Tongue (tissue), 2 donors: ENCODE data around the gene ZBTB20. TPM values are rescaled to one million over a fixed set of nuclear protein-coding genes. Genes with fewer than 3 reads are reported as not detected.

Experiments
- DNase-seq: peaks from one replicate; pipeline ENCODE4 v3.0.0-alpha.2; 2015
- total RNA-seq: library from RNA; depleted of rRNA; stranded (reverse); fragments of >200 nt; gene quantifications from one replicate; pipeline ENCODE4 v1.2.3, GENCODE V29; 2014

Gene ZBTB20
- total RNA-seq, 1 donor from 2014 or later, result 79.5 TPM

DNA sequence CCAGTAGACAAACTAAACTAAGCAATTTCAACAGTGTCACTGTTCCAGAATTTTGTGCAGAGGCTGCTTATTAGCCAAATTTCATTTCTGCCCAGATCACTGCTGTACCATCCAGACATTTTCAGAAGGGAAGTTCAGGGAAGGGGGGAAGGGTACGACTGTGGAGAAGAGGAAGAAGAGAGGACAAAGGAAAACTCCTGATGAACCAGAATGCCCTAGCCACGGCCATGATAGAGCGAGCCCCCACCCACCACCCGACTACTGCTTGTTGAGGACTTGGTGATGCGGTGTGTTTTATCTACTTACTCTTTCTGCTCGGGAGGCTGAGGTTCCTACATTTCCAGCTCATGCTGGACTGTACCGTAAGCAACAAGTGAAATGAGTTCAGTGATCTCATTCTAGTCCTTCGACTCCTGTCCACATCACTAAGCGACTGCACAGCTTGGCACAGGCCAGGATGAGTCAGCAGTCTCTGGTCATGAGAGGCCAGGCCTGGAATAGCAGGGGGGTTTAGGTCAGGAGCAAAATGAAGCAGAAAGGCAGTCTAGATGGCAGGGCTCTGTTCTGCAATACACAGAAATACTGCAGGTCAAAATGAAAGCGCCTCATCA, 522.4 kb downstream of the ZBTB20 start:
- peak; percentile 76 for DNase-seq

DNA sequence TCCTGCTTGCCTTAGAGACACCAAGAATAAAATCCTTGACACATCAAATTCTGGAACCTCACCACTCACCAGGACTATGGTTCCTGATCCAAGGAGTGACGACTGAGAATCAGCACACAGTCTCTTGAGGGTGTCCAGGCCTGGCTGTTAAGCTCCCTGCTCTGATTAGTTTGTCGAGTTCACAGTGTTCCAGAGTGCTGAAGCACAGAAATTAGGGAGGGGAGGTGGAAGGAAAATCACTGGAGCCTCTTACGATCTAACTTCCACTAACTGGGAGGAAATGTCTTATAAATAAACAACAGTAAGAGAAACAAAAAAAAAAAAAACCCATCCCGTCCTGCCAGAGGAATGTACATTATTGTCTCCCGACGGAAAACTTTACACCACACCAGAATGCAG, 523.0 kb downstream of the ZBTB20 start:
- DNase-seq, result peak; percentile 63

DNA sequence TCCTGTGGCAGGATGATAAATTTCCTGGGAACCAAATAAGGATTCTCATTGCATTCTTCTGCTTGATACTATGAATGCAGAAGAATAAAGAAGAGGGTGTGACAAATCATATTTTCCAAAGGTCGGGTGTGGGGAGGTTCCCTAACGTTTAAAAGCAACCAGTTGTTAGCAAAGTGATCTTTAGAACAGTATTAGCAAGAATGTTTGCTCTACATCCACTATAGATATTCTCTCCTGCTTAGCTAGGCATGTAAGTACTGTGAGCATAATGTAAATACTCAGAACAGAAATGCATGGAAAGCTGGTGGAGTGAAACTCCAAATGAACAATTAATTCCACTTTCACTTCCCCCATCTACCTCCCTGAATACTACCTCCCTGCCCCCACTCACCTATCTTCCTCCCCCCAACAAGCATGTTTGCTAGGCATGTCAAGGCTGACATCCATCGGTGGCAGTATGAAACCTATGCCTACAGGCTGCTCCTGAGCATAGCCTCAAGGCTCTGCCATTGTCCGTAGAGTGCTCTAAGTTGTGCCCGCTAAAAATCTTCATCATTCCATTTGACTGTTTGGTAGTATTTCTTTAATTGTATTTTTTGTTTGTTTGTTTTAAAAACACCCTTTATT, 523.6 kb downstream of the ZBTB20 start:
- DNase-seq, result no peak

DNA sequence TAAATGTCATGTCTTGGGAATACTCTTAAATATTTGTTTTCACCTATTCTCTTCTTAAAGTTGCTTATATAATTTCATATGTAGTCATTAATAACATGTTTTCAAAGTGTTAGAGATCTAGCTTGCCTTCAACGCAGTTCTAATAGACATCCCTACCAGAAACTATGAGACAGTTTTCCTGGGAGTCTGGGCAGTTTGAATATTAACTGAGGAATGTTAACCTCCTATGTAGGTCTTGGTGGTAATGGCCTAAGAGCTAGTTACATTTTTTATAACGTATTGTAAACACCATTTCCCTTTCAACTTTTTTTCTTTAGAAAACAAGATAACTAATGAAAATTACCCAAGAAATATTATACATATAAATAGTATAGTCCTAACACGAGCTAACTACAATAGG, 525.1 kb downstream of the ZBTB20 start:
- DNase-seq, result no peak

DNA sequence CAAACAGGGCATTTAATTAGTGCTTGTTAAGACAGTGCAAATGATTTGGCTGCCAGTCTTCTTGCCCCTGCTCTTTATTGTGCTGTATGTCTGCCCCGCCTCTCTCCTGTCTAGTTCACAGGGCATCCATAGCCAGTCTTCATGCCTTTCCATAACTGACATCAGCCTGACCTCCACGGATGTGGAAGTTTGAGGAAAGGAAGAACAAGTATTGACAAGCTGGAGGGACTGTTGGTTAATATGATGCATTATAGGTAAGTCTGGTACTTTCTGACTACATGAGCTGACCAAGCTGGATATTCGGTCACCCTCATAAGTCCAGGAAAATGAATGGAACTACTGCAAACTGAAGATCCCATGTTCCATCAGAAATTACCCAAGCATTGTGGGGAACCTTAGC, 527.3 kb downstream of the ZBTB20 start:
- no peak for DNase-seq

DNA sequence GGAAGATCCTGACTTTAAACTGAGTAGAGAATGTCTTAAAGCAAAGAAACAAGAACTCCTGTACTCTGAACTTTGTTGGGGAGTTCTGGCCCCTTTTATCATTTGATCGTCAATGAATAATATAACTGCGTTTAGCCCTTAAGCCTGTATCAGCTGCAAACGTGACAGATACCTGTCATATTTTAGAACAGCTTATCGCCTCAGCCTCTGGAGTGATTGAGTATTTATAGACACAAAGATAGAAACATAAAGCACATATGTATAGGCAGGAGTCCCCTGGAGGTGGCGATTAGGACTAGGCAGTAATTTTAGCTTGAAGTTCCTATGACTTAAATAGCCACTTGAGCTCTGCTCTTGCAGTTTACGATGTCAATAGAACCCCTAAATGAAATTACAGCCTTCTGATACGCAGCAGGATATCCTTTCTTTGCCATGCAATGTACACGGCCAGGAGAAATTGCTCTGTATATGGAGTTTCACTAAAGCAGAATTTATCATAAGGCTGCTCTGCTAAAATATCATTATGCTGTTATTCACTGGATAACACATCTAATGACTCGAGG, 531.5 kb downstream of the ZBTB20 start:
- DNase-seq, result no peak

DNA sequence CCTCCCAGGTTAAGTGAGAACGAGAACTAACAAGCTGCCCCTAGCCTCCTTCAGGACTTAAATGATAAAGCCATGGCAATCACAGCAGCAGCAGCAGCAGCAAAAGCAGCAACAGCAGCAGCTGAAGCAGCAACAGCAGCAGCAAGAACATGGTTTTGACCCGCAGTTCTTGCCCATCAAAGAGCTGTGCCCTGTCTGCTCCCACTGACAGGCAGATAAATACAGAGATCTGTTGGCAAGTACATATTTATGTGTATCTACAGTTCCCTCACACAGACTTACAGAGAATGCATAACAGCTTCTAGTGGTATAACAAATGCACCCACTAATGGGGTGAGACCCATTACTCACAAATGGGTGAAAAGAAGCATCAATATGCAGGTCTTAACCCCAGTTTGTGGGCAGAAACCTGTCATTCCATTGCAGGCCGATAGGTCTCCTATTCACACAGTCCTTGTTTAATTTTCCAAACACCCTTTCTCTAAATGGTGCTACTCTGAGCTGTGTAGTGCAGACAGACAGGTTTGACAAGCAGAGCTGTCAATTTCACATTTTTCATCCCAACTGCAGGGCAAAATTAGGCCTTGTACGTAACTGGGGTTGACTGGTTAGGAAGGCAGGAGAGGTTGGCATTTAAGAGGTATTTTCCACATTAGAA, 537.0 kb downstream of the ZBTB20 start:
- DNase-seq, result no peak

DNA sequence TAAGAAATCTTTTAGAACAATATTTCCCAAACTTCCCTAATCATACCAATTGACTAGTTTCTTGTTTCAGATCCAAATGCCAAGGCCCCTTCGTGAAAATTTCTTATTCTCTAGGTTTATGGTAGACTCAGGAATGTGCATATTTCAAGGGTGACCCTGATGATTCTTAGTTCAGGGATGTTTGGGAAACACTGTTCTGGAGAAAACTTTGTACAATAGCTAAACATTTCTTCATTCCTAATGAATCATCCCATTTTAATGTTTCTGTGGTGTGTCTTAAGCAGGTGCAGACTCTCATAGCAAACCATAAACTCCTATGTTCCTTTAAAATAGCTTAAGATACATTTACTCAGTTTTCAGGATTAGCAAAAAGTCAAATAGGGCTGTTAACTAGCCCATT, 538.8 kb downstream of the ZBTB20 start:
- DNase-seq, result no peak

DNA sequence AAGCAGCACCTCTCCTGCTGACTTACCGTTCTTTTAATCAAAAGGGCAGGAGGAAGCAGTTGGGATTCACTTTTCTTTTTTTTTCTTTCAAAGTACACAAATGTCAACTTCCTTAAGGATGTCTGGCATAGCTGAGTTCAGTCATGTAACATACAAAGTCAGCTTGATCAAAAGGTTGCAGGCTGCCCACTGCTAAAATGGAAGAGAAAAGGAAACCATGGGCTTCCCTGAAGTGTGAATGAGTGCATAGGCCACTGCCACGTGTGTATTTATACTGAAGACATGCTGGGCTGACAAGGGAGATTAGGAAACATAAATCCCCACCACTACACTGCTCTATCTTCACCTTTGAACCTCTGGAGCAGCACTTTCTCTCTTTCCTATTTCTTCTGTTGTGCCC, 540.8 kb downstream of the ZBTB20 start:
- DNase-seq, result no peak

DNA sequence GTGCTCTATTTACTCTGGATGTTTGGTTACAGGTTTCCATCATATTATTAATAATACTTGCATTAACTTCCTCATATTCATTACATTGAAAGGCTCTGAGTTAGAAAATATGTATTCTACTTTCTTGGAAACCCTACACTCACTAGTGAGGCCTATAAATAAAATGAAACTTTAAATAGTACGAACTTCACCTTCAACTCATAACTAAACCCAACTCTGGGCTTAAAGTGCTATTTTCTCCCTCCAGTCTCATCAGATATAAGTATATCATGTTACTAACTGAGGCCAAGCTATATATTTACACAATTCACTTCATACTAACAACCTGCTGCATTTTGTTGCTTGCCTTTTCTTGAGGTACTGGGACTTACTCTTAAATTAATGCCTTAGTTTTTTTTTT, 546.5 kb downstream of the ZBTB20 start:
- DNase-seq, result no peak

DNA sequence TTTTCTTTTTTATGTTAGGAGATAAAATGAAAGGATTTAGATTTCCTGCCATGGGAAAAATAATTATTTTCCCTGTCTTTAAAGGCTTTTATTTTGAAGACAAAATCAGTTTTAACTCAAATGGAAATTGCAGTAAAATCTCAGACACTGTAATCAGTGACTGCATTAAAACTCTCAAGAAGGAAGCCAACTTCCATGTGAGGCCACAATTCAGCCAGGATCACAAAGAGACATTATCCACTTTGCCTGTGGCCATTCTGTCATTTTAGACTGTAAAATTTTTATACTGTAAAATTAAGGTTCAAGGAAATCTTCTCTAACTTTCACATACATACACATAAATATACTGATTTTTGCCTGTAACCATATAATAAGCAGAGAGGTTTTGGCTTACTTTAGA, 549.2 kb downstream of the ZBTB20 start:
- DNase-seq, result no peak

DNA sequence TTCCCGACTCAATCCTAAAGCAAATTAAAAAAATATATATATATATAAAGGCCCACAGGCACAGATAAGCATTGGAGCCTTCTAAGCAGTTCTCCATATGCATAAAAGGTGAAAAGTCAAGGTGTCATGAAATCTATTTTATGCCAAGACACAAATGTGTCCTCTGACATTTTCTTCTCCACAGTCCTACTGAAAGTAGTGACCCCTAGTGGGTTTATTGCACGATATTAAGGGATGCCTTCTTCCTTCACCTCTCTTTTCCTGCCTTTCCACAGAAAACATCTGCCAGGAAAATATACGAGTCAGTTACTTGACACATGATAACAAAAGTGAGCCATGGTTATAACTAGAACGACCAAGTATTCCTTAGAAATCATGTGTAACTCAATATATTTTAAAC, 550.1 kb downstream of the ZBTB20 start:
- DNase-seq, result no peak

DNA sequence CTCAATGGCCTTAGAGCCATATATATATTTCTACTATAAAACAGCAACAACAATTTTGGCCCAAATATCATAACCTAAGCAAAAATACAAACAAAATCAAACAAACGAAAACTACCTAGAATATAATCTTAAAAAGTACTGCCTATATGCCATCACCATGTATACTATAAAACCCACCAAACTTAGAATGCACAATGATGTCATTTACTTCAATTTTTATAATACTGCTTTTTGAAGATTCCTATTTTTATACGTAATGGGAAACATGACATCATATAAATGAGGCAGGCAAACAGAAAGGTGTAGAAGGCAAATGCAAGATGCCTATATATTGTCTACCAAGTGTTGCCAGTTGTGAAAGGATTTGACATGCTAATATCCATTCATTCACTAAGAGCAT, 550.9 kb downstream of the ZBTB20 start:
- DNase-seq, result no peak

DNA sequence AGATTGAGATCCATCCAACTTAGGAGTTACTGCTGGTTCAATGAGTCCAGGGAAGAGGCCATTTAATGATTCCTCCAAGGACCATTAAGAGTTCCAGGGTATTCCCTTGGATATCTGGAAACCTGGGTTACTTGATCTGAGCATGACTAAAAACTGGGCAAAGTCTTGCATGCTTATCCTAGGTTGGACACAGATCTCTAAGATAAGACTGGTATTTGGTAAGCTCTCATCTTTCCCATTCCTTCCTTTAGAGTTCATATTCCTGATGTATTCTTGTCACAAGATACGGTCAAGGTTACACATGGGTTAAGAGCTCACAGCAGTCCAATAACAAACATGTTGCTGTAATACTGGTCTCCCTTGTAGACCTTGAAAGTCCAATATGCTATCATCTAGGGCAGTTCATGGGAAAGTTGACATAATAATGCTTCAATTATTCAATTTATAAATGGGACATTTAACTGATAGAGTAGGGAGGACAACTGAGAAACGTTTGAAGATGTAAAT, 551.5 kb downstream of the ZBTB20 start:
- no peak for DNase-seq

DNA sequence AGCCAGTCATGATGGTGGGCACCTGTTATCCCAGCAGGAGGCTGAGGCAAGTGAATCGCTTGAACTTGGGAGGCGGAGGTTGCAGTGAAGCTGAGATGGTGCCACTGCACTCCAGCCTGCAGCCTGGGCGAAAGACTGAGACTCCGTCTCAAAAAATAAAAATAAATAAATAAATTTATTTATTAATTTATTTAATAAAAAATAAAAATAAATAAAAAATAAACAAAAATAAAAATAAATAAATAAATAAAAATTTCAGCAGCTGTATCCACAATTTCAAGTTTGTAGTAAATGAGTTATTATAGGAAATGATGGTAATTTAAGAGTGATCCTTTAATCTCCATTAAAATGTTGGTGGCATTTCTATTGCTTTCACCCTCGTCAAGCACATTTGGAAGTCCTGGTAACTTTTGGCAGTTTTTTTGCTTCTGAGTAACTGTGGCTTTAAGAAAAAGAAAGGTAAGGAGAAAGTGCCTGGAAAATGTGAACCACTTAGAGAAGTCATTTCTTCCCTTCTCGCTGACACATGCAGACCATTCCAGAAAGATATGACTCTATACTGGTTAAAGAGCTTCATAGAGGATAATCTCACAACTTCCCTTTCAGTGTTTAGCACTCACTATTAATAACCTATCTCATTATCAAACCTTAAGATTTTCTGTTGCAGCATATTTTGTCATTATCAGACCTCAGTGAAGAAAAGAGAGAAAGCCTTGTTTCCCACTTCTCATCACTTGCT, 556.6 kb downstream of the ZBTB20 start:
- no peak for DNase-seq

DNA sequence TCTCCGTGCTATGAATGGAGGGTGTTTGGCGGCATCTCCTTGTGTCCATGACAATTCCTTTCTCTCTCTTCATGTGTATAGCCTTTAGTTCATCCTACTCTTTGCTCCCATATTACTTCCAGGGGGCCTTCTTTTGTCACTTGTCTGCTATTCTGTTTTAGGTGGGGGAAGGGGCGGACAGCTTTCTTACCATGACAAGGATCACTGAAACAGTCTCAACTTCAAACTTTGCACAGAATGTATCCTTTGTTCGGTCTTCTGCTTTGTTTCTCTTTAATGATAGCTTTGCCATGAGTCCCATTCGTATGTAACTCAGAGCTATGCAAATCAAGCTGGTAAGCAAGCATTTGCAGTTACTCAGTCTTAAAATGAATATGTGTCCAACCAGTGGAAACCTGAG, 559.1 kb downstream of the ZBTB20 start:
- no peak for DNase-seq

DNA sequence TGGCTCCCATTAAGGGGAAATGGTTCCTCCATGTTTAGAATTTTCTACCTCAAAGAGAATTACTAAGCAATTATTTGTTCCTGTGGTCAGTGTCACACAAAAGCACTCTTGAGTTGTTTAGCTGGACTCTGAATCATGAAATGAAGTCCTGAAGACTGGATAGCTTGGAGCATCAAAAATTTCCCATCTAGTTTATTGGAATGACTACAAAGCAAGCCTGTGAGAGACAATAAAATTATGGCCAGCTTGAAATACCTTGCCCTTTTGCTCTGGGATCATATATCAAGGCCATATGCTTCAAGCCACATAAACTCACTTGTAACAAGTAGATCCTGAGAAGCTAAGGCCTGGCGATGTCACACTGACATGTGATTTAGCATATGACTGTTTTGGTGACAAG, 561.0 kb downstream of the ZBTB20 start:
- no peak for DNase-seq

DNA sequence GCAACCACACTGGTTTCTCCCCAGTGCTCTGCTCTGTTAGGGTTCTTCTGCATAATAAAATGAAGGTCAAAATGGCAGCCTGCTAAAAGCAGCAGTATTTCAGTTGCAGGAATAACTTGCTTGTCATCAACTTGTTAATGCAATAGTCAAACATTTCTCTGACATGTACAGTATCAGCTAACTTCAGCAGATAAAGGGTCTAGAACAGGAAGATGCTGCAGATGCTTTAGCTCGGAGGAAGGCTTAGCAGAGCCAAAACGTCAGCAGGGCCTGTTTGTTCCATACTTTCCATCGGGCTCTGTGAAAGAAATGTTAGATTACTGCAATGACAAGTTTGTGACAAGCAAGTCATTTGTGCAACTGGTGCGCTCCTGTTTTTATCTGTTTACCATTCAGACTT, 561.4 kb downstream of the ZBTB20 start:
- no peak for DNase-seq

DNA sequence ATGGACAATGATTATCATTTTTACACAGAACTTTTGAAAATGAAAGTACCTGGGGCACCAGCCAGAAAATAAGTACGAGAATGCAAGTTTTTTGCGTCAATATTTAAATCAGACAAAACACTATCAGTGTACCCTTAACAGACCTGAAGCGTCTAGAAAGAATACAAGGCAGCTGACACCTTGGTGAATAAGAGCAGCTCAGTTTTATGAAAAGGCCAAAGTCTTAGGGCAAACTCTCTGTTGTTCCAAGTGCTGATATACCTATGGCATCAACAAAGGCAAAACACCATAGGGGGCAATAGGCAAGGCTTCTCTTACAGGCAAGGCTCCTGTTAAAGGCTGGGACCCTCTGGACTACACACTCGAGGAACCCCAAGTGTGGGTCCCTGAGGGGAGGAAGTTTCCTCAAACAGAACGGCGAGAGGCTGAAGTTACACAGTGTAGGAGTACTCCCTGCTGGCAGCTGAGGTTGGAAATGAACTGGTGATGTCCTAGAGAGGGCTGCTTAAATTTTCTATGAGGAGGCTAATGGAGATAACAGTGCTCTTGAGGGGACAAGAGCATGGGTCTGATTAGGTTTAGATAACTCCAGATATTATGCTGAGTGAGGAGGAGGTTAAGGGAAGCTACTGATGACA, 562.2 kb downstream of the ZBTB20 start:
- no peak for DNase-seq

DNA sequence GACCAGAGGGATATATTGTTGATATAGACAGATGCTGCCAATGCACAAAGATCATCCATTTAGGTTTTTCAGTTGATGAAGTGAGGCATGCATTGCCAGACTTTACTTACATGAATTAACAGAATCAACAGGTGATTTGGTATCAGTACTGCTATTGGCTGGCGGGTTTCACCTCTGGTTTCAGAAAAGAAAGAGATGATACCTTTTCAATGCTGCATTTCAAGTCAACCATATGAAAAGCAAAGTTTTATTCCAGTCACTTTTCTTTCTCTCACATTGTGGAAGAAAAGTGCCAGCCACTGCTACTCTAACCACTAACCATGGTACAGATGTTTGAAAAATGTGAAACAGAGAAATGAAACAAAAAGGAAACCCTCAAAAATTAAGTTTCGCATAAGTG, 564.2 kb downstream of the ZBTB20 start:
- no peak for DNase-seq

DNA sequence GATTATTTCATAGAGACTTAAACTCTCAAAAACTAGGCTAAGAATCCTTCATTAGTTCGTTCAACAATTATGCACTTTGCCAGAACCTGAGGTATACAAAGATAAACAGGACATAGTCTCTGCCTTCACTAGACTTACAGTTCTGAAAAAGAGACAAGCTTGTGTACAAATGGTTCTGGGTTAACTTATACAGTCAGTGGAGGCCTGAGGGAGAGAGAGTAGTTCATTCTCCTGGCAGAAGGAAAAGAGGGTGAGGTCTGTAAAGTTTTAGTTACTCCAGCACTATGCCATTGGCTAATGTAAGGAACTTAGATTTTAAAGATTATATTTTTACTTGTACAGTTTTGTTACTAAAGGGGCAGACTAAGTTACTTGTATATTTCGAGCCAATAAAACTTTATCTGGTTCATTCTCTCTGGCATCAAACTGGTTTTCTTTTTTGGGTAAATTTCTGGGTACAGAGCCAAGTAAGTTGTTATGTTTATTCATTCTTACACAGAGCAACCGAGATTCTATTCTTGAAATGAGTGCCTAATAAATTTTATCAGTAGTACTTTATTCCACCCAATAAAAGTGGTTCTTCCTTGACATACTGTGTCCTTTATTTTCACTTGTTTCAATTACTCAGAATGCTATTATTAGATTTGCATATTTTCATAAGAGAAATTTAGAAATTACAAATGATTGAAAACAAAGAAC, 574.6 kb downstream of the ZBTB20 start:
- no peak for DNase-seq

DNA sequence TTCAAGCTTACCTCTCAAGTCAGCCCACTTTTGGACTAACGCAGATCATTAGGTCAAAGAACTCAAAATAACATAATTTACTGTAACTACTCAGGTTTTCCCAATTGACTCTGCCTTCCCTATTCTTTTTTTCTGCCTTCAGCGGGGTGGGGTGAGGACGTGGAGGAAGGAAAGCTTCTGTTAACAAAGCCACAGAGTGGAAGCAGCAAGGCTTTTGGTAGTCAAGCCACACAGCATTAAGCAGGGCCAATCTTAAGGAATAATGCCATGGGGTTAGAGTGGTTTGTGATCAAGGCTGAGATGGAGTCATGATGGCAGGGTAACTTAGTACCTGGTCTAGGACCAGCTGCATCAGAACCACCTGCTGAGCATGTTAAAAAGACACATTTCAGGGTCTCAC, 575.7 kb downstream of the ZBTB20 start:
- DNase-seq, result no peak
